H1 (cell line): ENCODE data around the gene MCF2L2. TPM values are rescaled to one million over a fixed set of nuclear protein-coding genes. Genes with fewer than 3 reads are reported as not detected.

Experiments
- CTCF ChIA-PET: fragments of 300-600 bp; sonication (Branson Sonifier 250); formaldehyde crosslinking; loops from one replicate; lab custom pipeline; 2021; ENCODE audit not compliant: partially characterized antibody; lab: Charles Lee
- POLR2A ChIA-PET: fragments of 300-600 bp; sonication (Branson Sonifier 250); formaldehyde crosslinking; loops from one replicate; lab custom pipeline; 2021; ENCODE audit warnings: inconsistent platforms; ENCODE audit not compliant: partially characterized antibody; lab: Charles Lee
- DNase-seq, 2 experiments: peaks; one replicate each; pipeline versions ENCODE4 v3.0.0 to v3.0.0-alpha.2; 2010 to 2022; ENCODE audit warnings: low spot score in 2 of 2, low read depth in 1 of 2, mixed read lengths in 1 of 2
- FAIRE-seq: peaks from 2 replicates; lab custom pipeline; 2011; peaks lifted over from hg19 to GRCh38; lab: Jason Lieb, UNC
- H2AFZ ChIP-seq: 2 replicates; pipeline ENCODE4 v1.8.1; 2012; ENCODE audit warnings: low read length, inconsistent platforms
- H2AK5ac ChIP-seq: 2 replicates; pipeline ENCODE4 v1.6.1; 2013; ENCODE audit warnings: low read depth, low read length
- H2BK120ac ChIP-seq: replicated peaks from 2 replicates; pipeline ENCODE3; 2013; ENCODE audit warnings: low read depth, low read length, inconsistent platforms
- H2BK12ac ChIP-seq: 2 replicates; pipeline ENCODE4 v1.6.1; 2013; ENCODE audit warnings: low read depth, low read length
- H2BK15ac ChIP-seq: 2 replicates; pipeline ENCODE4 v1.6.1; 2013; ENCODE audit warnings: low read length
- H2BK20ac ChIP-seq: 2 replicates; pipeline ENCODE4 v1.6.1; 2013; ENCODE audit warnings: low read length
- H2BK5ac ChIP-seq: 2 replicates; pipeline ENCODE4 v1.6.1; 2013; ENCODE audit warnings: low read depth, low read length
- H3K14ac ChIP-seq: 2 replicates; pipeline ENCODE4 v1.6.1; 2013; ENCODE audit warnings: inconsistent platforms; ENCODE audit not compliant: insufficient read length
- H3K18ac ChIP-seq: 2 replicates; pipeline ENCODE4 v1.6.1; 2013; ENCODE audit warnings: low read length; ENCODE audit errors: extremely low read depth
- H3K23ac ChIP-seq: 2 replicates; pipeline ENCODE4 v1.6.1; 2013; ENCODE audit warnings: inconsistent platforms; ENCODE audit not compliant: insufficient read length
- H3K23me2 ChIP-seq: 2 replicates; pipeline ENCODE4 v1.6.1; 2013; ENCODE audit warnings: low read depth, low read length
- H3K27ac ChIP-seq: 2 replicates; pipeline ENCODE4 v1.6.1; 2011; ENCODE audit warnings: low read depth, low read length, inconsistent platforms
- H3K27me3 ChIP-seq, 4 experiments: replicated peaks in 1 of 4; 1 replicate in 1 of 4; 2 replicates in 3 of 4; pipeline versions ENCODE4 v1.6.1 to v1.8.1; 2011 to 2013; ENCODE audit warnings: low read length in 3 of 4, mild to moderate bottlenecking in 3 of 4, inconsistent platforms in 2 of 4, mixed read lengths in 2 of 4, moderate library complexity in 1 of 4; ENCODE audit not compliant: control insufficient read depth in 3 of 4, insufficient read depth in 3 of 4; ENCODE audit errors: extremely low read depth in 1 of 4
- H3K36me3 ChIP-seq, 4 experiments: 2 replicates each; pipeline versions ENCODE4 v1.6.1 to v1.8.1; 2011 to 2013; ENCODE audit warnings: mild to moderate bottlenecking in 4 of 4, low read length in 3 of 4, moderate library complexity in 2 of 4, control low read depth in 1 of 4, inconsistent platforms in 1 of 4; ENCODE audit not compliant: insufficient read depth in 4 of 4, control insufficient read depth in 2 of 4
- H3K4ac ChIP-seq: replicated peaks from 2 replicates; pipeline ENCODE3; 2013; ENCODE audit warnings: low read length, low read depth, mixed read lengths, inconsistent platforms; ENCODE audit not compliant: insufficient read length
- H3K4me1 ChIP-seq, 4 experiments: replicated peaks in 1 of 4; 1 replicate in 1 of 4; 2 replicates in 3 of 4; pipeline versions ENCODE4 v1.6.1 to v1.8.1; 2011 to 2013; ENCODE audit warnings: low read length in 3 of 4, inconsistent platforms in 2 of 4, mixed read lengths in 1 of 4; ENCODE audit not compliant: insufficient read depth in 4 of 4, control insufficient read depth in 3 of 4
- H3K4me2 ChIP-seq, 2 experiments: 2 replicates each; pipeline versions ENCODE4 v1.6.1 to v1.8.1; 2011 to 2013; ENCODE audit warnings: low read depth in 2 of 2, low read length in 2 of 2, control low read depth in 1 of 2, inconsistent platforms in 1 of 2, mild to moderate bottlenecking in 1 of 2; ENCODE audit not compliant: insufficient read depth in 1 of 2
- H3K4me3 ChIP-seq, 4 experiments: fragments of 200-600, 300-600 bp in 1 of 4; sonication (generic), shearing (Covaris generic), sonication (Bioruptor Twin) in 1 of 4; 2 replicates each; pipeline versions ENCODE4 v1.5.1 to v1.8.1; 2011 to 2016; ENCODE audit warnings: low read length in 4 of 4, low read depth in 3 of 4, control low read depth in 2 of 4, inconsistent platforms in 2 of 4, mild to moderate bottlenecking in 2 of 4, mixed read lengths in 1 of 4, moderate library complexity in 1 of 4; ENCODE audit not compliant: insufficient read depth in 2 of 4; ENCODE audit errors: extremely low read depth in 1 of 4
- H3K56ac ChIP-seq: replicated peaks from 2 replicates; pipeline ENCODE3; 2013; ENCODE audit warnings: low read depth, mild to moderate bottlenecking, mixed read lengths, low read length, inconsistent platforms; ENCODE audit not compliant: insufficient read length
- H3K79me1 ChIP-seq: 2 replicates; pipeline ENCODE4 v1.6.1; 2013; ENCODE audit warnings: low read depth, low read length, control low read depth
- H3K79me2 ChIP-seq, 2 experiments: 2 replicates each; pipeline versions ENCODE4 v1.6.1 to v1.8.1; 2012 to 2013; ENCODE audit warnings: low read length in 2 of 2, mild to moderate bottlenecking in 2 of 2, inconsistent platforms in 1 of 2; ENCODE audit not compliant: insufficient read depth in 2 of 2, control insufficient read depth in 1 of 2
- H3K9ac ChIP-seq, 4 experiments: replicated peaks in 1 of 4; 1 replicate in 1 of 4; 2 replicates in 3 of 4; pipeline versions ENCODE4 v1.6.1 to v1.8.1; 2011 to 2013; ENCODE audit warnings: low read depth in 3 of 4, low read length in 3 of 4, control low read depth in 2 of 4, mild to moderate bottlenecking in 2 of 4, moderate library complexity in 2 of 4, inconsistent platforms in 1 of 4; ENCODE audit errors: extremely low read depth in 1 of 4
- H3K9me3 ChIP-seq, 2 experiments: 2 replicates each; pipeline versions ENCODE4 v1.6.1 to v1.8.1; 2012 to 2013; ENCODE audit warnings: mild to moderate bottlenecking in 2 of 2, moderate library complexity in 2 of 2, control low read depth in 1 of 2, inconsistent platforms in 1 of 2, low read depth in 1 of 2, low read length in 1 of 2, mixed read lengths in 1 of 2; ENCODE audit not compliant: insufficient read depth in 2 of 2
- H4K20me1 ChIP-seq, 2 experiments: replicated peaks in 1 of 2; 2 replicates each; pipeline versions ENCODE3 to v1.8.1; 2011 to 2013; ENCODE audit warnings: inconsistent platforms in 2 of 2, low read length in 2 of 2, mild to moderate bottlenecking in 1 of 2; ENCODE audit not compliant: insufficient read depth in 2 of 2, control insufficient read depth in 1 of 2
- H4K5ac ChIP-seq: 2 replicates; pipeline ENCODE4 v1.6.1; 2013; ENCODE audit warnings: low read length, low read depth, mixed read lengths, inconsistent platforms; ENCODE audit not compliant: insufficient read length
- H4K8ac ChIP-seq: 2 replicates; pipeline ENCODE4 v1.8.0; 2013; ENCODE audit warnings: mild to moderate bottlenecking, moderate library complexity, low read length, inconsistent platforms; ENCODE audit not compliant: insufficient read depth; ENCODE audit errors: extremely low read depth
- H4K91ac ChIP-seq: replicated peaks from 2 replicates; pipeline ENCODE3; 2013; ENCODE audit warnings: low read length, mixed read lengths, inconsistent platforms; ENCODE audit not compliant: insufficient read length
- ASH2L ChIP-seq: fragments of 200-600, 300-600 bp; sonication (generic); IDR thresholded peaks from one replicate; pipeline ENCODE4 v1.7.1; 2017; ENCODE audit warnings: low read length
- EZH2 ChIP-seq: fragments of 200-600 bp; sonication (generic); IDR thresholded peaks from 2 replicates; pipeline ENCODE4 v1.7.1; 2012; ENCODE audit warnings: low read depth, mild to moderate bottlenecking, moderate library complexity, low read length, inconsistent platforms; ENCODE audit not compliant: severe bottlenecking
- GABPA ChIP-seq: IDR thresholded peaks from 2 replicates; pipeline ENCODE4 v1.6.1; 2011; ENCODE audit warnings: mild to moderate bottlenecking, low read length, moderate library complexity, borderline replicate concordance; ENCODE audit not compliant: insufficient read depth
- GTF2F1 ChIP-seq: IDR thresholded peaks from 2 replicates; pipeline ENCODE4 v1.6.1; 2012; ENCODE audit warnings: low read depth, low read length, improper control_type of control experiment, borderline replicate concordance
- HDAC2 ChIP-seq, 2 experiments: fragments of 300-600 bp in 1 of 2; sonication (generic) in 1 of 2; IDR thresholded peaks; 2 replicates each; pipeline ENCODE4 v1.6.1; 2011 to 2012; ENCODE audit warnings: low read depth in 2 of 2, low read length in 2 of 2, mild to moderate bottlenecking in 2 of 2, moderate library complexity in 2 of 2, borderline replicate concordance in 1 of 2, inconsistent platforms in 1 of 2
- HDAC6 ChIP-seq: IDR thresholded peaks from one replicate; pipeline ENCODE4 v1.7.1; 2012; ENCODE audit warnings: low read depth, mild to moderate bottlenecking, inconsistent platforms, low read length, moderate library complexity
- MAFK ChIP-seq: IDR thresholded peaks from 2 replicates; pipeline ENCODE4 v1.6.1; 2012; ENCODE audit warnings: low read depth, mild to moderate bottlenecking, improper control_type of control experiment, low read length
- POLR2A ChIP-seq, 2 experiments: IDR thresholded peaks; 1 replicate in 1 of 2; 2 replicates in 1 of 2; pipeline ENCODE4 v1.6.1; 2011; ENCODE audit warnings: low read depth in 2 of 2, low read length in 2 of 2, mild to moderate bottlenecking in 2 of 2; ENCODE audit errors: control extremely low read depth in 1 of 2
- POLR2AphosphoS5 ChIP-seq: IDR thresholded peaks from 2 replicates; pipeline ENCODE4 v1.6.1; 2011; ENCODE audit warnings: low read depth, low read length
- SP2 ChIP-seq: IDR thresholded peaks from 2 replicates; pipeline ENCODE4 v1.6.1; 2012; ENCODE audit warnings: mild to moderate bottlenecking, low read length, inconsistent platforms
- WGBS, 2 experiments: shearing (Covaris generic) in 1 of 2; methylation state at CpG; one replicate each; pipeline versions ENCODE4 v1.1.6 to v1.1.7; 2013 to 2015; ENCODE audit warnings: low lambda C conversion rate in 2 of 2, mixed read lengths in 2 of 2, inconsistent platforms in 1 of 2, low coverage in 1 of 2, missing lambda C conversion rate in 1 of 2; ENCODE audit not compliant: insufficient replicate concordance in 2 of 2, insufficient coverage in 1 of 2, insufficient read length in 1 of 2; ENCODE audit errors: extremely low coverage in 1 of 2, missing lambda C conversion rate in 1 of 2; 5-methylcytosine and 5-hydroxymethylcytosine counted together
- polyA plus RNA-seq, 7 experiments: library from polyadenylated mRNA; depleted of rRNA in 3 of 7; stranded (reverse) in 5 of 7; unstranded in 2 of 7; fragments of >200 nt in 5 of 7; fragments of 200-250 nt in 2 of 7; gene quantifications; 1 replicate in 5 of 7; 2 replicates in 1 of 7; 4 replicates in 1 of 7; pipeline versions ENCODE4 v1.2.1 to v1.2.3, GENCODE V29; 2011 to 2013; ENCODE audit warnings: missing spikeins in 2 of 7, mixed read lengths in 2 of 7
- total RNA-seq: library from RNA; stranded (reverse); fragmentation: NEBNext Ultra II Directional; extraction: Animal tissue kit (Norgen Biotek cat#: 25700); gene quantifications from 2 replicates; pipeline ENCODE4 v1.2.1, GENCODE V29; 2021
- TF ChIP-seq, protein P1 (sequence below): IDR thresholded peaks from 2 replicates; pipeline ENCODE4 v1.6.1; 2012; ENCODE audit warnings: inconsistent platforms

MCF2L2 gene
- total and polyA plus RNA-seq, 2 of the 8 experiments (the other 6 are each of a cell fraction or from before 2014, with no cell fraction given): 4.1 to 13.7 TPM

DNA sequence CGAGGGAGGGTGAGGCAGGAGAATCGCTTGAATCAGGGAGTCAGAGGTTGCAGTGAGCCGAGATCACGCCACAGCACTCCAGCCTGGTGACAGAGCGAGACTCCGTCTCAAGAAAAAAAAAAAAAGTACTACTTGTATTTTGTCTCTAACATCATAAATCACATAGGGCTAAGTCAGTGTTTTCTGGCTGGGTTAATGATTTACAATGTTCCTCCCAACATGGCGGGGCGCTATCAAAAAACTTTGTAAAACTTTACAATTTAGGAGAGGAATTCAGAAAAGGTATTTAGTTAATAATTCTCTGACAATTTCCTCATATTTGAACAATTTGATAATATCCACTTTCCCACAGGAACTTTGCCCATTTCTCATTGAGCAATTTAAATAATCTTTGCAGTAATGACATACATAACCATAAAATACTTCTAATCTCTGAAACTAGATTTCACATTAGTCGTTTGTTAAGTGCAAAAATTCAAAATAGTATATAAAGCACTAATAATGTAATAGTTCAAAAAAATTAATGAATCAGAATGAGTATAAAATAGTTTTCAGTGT, 202.0 kb downstream of the MCF2L2 start:
- Histone ChIP-seq H3K14ac (no peak overlapping the region), H3K23ac (no peak overlapping the region), H3K23me2 (no peaks in the 10 kb centered on the region), H2AFZ (no peak overlapping the region), H3K9me3 (no peaks in the 10 kb centered on the region), H4K20me1 (no peaks in the 10 kb centered on the region), H3K9ac (no peak overlapping the region), H3K79me1 (no peaks in the 10 kb centered on the region), H4K91ac (no peak overlapping the region), H4K8ac (no peak overlapping the region), H3K27ac (no peak overlapping the region), H3K27me3 (no peaks in the 10 kb centered on the region), H3K4ac (no peak overlapping the region), H3K79me2 (no peaks in the 10 kb centered on the region), H3K36me3 (no peaks in the 10 kb centered on the region), H2BK15ac (no peak overlapping the region), H2BK120ac (no peak overlapping the region), H3K18ac (no peak overlapping the region), H3K4me2 (no peak overlapping the region), H3K56ac (no peak overlapping the region), H2BK12ac (no peak overlapping the region), H2AK5ac (no peak overlapping the region), H3K4me1 (no peaks in the 10 kb centered on the region), H4K5ac (no peak overlapping the region), H3K4me3 (no peak overlapping the region), H2BK5ac (no peak overlapping the region), H2BK20ac (no peak overlapping the region)
- FAIRE-seq (no peak), DNase-seq (no peak)
- CTCF ChIA-PET: no interaction called here
- POLR2A ChIA-PET: no interaction called here
- no peak for TF ChIP-seq POLR2A (IDR thresholded peaks at IDR 0.05; ENCODE audit: control extremely low read depth in 1 of 2, low read depth in 2 of 2, low read length in 2 of 2)
- TF ChIP-seq GTF2F1: no peak
- no peak for TF ChIP-seq MAFK
- TF ChIP-seq SP2: no peak
- no peak for TF ChIP-seq HDAC6
- TF ChIP-seq HDAC2 (IDR thresholded peaks at IDR 0.05; ENCODE audit: borderline replicate concordance in 1 of 2, low read depth in 2 of 2, low read length in 2 of 2): no peak
- TF ChIP-seq, protein P1, sequence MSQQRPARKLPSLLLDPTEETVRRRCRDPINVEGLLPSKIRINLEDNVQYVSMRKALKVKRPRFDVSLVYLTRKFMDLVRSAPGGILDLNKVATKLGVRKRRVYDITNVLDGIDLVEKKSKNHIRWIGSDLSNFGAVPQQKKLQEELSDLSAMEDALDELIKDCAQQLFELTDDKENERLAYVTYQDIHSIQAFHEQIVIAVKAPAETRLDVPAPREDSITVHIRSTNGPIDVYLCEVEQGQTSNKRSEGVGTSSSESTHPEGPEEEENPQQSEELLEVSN: no peak
- TF ChIP-seq POLR2AphosphoS5: no peak
- TF ChIP-seq EZH2: no peak
- TF ChIP-seq GABPA: no peak
- TF ChIP-seq ASH2L: no peak
- WGBS, 2 experiments: 84% methylated on average over 9 of the region's 9 CpGs; no CpG with 5 or more reads in 1 of the 2 experiments
